NK-92 (cell line): ENCODE measurements around the gene KRTAP20-3.

ENCODE experiments used
- DNase-seq: peaks from one replicate; lab custom pipeline; 2025; ENCODE audit not compliant: unreplicated experiment; lab: John Stamatoyannopoulos, UW

Gene KRTAP20-3

GRCh38 chr21:30642564-30642963 is at the start of gene KRTAP20-3:
TSS of gene KRTAP20-3 (plus strand) at chr21:30642864.
- DNase-seq: no peak

- no peak for DNase-seq
Observed at GRCh38 chr21:30598802-30599201, 43.9 kb upstream of the KRTAP20-3 start, which contains the start of gene KRTAP6-2. TSS of gene KRTAP6-2 (minus strand) at chr21:30598902. CDS start at chr21:30598874, 28 bp downstream.

DNA sequence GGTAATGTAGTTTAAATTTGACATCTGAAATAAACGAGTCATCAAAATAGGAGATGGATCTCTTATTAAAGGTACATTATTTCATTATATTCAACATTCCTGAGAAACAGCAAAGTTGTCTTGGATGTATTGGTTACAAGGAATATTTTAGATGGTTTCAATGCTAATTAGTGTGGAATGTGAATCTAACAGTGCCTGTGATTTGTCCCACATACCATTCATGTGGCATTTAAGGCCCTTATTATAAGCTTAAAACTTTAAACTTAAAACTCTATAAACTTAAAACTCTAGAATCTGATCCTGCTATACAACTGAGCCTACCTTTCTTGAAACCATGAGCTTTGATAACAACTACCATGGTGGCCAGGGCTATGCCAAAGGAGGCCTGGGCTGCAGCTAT is 41.9 kb upstream of the KRTAP20-3 start, which contains the start of gene KRTAP22-1:
KRTAP22-1 (plus strand) TSS at position 301 of the 400 bp plus-strand sequence.
- DNase-seq: no peak

- DNase-seq: no peak
Observed at GRCh38 chr21:30605968-30606367, 36.7 kb upstream of the KRTAP20-3 start.

- DNase-seq: no peak
Observed at GRCh38 chr21:30612132-30612531, 30.5 kb upstream of the KRTAP20-3 start.

DNA sequence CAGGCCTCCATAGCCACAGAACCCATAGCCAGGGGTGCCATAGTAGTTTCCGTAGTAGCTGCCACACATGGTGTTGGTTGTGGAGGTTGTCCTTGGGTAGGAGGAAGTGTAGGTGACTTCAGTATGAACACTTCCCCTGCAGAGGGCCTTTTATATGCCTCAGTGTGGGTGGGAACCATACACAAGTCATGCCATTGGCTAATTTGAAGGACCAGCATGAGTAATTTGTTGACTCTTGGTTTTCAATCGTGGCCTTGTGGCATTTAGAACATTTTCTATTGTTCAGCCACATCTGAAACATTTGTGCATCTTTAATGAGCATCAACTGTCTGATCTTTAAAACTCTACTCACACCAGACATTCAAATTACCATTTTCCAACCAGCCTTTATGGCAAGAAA is 28.8 kb upstream of the KRTAP20-3 start, which contains the start of gene KRTAP6-1:
KRTAP6-1 (minus strand) TSS at position 95 of the 400 bp plus-strand sequence; CDS start at position 69, 26 bp downstream.
- DNase-seq: no peak

DNA sequence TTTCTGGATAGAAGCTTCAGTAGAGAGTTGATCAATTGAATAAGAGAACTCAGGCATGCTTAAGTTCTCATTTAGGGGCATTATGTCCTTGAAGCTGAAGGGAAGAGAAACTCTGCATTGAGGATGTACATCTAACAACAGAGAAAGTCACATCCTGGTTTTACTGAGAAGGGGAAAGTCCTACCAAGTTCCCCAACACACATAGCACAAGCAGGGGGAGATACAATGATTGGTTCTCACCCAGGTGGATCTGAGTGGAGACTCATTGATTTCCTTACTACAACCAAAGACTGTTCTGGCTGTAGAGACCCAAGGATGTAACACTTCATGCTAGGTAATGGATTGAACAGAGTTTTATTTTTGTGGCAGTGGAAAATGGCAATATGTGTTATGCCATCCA is 27.5 kb upstream of the KRTAP20-3 start:
- DNase-seq: no peak

DNA sequence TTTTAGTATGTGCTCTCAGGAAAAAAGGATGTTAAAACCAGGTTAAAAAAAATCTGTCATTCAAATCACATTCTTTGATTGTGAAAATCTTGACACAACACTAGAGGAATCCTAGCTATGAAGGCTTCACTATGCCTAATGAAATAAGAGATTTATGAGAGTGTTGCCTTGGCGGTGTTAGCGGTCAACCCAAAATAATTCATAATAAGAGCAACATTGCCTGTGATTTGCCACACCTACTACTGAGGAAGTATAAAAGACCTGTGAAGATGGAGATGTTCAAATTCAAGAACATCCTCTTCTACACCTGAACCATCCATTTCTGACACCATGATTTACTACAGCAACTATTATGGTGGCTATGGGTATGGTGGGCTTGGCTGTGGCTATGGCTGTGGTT is 26.5 kb upstream of the KRTAP20-3 start, which contains the start of gene KRTAP20-1:
KRTAP20-1 (plus strand) TSS at position 301 of the 400 bp plus-strand sequence; CDS start at position 331, 30 bp downstream.
- DNase-seq: no peak

- DNase-seq: no peak
Observed at GRCh38 chr21:30620080-30620479, 22.6 kb upstream of the KRTAP20-3 start.

- DNase-seq: no peak
Observed at GRCh38 chr21:30620522-30620921, 22.1 kb upstream of the KRTAP20-3 start, which contains the start of gene KRTAP20-4. TSS of gene KRTAP20-4 (plus strand) at chr21:30620627.

DNA sequence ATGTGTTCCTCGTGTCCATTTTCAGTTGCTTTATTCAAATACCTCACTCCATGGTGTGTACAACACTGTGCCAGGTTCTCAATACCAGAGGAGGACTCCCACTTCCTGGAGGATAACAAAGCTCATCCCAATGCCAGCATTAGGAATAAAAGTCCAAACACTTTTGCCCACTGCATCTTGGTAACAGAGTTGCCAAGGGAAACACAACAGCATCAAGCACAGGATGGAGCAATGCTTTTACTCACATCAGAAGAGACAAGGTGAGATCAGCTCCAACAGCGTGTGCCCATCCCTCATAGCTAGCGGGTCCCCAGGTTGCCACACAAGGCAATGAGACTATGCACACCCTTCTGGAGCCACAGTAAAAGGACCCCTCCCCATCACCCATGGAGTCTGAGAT is 19.3 kb upstream of the KRTAP20-3 start:
- DNase-seq: no peak

DNA sequence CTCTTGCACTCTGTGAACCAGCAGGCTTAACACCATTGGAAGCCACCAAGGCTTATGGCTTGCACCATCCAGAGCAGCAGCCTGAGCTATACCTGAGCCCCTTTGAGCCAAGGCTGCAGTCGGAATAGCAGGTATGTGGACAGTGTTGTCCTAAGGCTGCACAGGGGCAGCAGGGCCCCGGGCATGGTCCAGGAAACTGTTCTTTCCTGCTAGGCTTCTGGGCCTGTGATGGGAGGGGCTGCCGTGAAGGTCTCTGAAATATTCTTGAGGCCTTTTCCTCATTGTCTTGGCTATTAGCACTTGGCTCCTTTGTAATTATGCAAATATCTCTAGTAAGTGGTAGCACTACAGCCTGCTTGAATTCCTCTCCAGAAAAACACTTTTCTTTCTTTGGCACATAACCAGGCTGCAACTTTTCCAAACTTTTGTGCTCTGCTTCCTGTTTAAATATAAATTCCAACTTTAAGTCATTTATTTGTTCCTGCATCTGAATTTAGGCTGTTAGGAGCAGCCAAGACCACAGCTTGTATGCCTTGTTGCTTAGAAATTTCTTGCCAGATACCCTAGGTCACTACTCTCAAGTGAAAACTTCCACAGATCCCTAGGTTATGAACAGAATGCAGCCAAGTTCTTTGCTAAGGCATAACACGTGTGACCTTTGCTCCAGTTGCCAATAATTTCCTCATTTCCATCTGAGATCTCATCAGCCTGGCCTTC is 17.1 kb upstream of the KRTAP20-3 start:
- no peak for DNase-seq

DNA sequence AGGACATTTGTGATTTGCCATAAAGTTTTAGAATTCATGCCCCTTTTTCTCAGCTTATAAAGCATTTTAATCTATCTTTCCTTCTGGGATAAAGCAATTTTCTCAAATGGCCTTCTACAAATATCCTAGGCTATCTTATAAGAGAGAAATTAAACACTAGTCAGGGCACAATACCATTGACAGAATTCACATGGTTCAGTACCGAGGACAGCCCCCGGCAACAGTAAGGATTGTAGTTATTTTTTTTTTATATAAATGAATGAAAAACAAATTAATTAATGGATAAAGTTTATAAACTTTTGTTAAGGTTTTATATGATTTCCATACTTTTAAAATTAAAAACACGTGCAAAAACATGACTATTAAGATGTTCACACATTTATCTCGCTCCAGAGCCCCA is 14.6 kb upstream of the KRTAP20-3 start:
- DNase-seq: no peak

- DNase-seq: no peak
Observed at GRCh38 chr21:30629200-30629599, 13.5 kb upstream of the KRTAP20-3 start.

DNA sequence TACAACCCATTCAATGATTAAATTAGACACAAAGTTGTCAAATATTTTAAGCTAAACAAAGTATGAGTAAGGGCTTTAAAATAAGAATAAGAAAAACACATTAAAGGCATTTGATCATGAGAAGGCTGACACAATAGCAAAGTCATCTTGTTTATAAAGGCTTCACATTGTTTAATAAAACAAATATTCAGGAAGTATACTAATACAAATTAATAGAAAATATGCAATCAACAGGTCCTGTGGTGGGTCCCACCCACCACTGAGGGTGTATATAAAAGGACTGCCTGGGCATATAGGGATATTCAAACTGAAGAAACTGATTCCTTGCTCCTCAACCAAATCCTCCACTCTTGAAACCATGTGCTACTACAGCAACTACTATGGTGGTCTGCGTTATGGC is 7.8 kb upstream of the KRTAP20-3 start, which contains the start of gene KRTAP20-2:
KRTAP20-2 (plus strand) TSS at position 301 of the 400 bp plus-strand sequence; CDS start at position 359, 58 bp downstream.
- no peak for DNase-seq

- no peak for DNase-seq
Observed at GRCh38 chr21:30638686-30639085, 4.0 kb upstream of the KRTAP20-3 start.

- no peak for DNase-seq
Observed at GRCh38 chr21:30646904-30647414, 4.3 kb downstream of the KRTAP20-3 start.

GRCh38 chr21:30652891-30653290 is 10.2 kb downstream of the KRTAP20-3 start:
- DNase-seq: no peak

DNA sequence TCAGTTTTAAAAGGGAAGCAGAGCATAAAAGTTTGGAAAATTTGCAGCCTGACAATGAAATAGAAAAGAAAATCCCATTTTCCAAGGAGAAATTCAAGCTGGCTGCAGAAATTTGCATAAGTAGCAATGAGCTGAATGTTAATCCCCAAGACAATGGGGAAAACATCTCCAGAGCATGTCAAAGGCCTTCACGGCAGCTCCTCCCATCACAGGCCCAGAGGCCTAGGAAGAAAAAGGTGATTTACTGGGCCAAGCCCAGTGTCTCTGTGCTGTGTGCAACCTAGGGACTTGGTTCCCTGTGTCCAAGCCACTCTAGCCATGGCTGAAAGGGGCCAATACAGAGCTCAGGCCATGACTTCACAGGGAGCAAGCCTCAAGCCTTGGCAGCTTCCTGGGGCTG is 26.1 kb downstream of the KRTAP20-3 start:
- DNase-seq: no peak

GRCh38 chr21:30672985-30673650 is 30.5 kb downstream of the KRTAP20-3 start:
- no peak for DNase-seq

GRCh38 chr21:30674312-30674711 is 31.6 kb downstream of the KRTAP20-3 start:
- DNase-seq: no peak

DNA sequence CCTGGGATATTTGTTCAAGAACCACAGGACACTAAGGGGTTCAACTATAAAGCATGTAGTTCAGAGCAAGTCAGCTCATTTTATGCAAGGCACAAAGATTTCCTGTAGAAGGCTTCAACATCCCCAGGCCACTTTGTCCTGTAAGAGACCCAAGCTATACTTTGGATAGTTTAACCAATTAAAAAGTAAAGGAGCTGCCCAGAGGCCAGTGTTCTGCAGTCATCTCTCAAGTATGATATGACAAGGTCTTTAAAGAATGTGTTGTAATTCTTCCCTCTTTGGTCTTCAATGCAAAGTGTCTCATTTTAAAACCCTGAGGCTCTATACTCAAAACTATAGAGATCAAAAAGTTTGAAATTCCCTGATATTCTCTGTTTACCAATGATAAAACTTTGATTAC is 34.1 kb downstream of the KRTAP20-3 start:
- DNase-seq: no peak
